Endothelial cell of umbilical vein (primary cell): ENCODE results near the gene PLA2G6. TPM values are rescaled to one million over a fixed set of nuclear protein-coding genes. Genes with fewer than 3 reads are reported as not detected.

ENCODE experiments used
- BruUV-seq: library from RNA; stranded (reverse); fragments of 400-500 nt; replicated peaks from 2 replicates; lab custom pipeline; 2021; lab: Mats Ljungman, UMichigan
- CTCF ChIA-PET: fragments of 300-600, 350-600 bp; sonication (Branson Sonifier 250); formaldehyde crosslinking; loops from one replicate; lab custom pipeline; 2021; ENCODE audit warnings: antibody characterized with exemption, inconsistent platforms; lab: Charles Lee
- POLR2A ChIA-PET: fragments of 300-600, 350-600 bp; sonication (Branson Sonifier 250); formaldehyde crosslinking; loops from one replicate; lab custom pipeline; 2021; ENCODE audit warnings: antibody characterized with exemption, inconsistent platforms; lab: Charles Lee
- DNase-seq: peaks from one replicate; pipeline ENCODE4 v3.0.0-alpha.2; 2011; ENCODE audit warnings: low read depth, low spot score
- FAIRE-seq: peaks from 2 replicates; lab custom pipeline; 2011; peaks lifted over from hg19 to GRCh38; lab: Jason Lieb, UNC
- H2AFZ ChIP-seq: 2 replicates; pipeline ENCODE4 v1.6.0; 2012; ENCODE audit warnings: low read depth, low read length, control low read depth, inconsistent platforms
- H3K27ac ChIP-seq: 2 replicates; pipeline ENCODE4 v1.5.1; 2011; ENCODE audit warnings: low read depth, mild to moderate bottlenecking, control low read depth, low read length, moderate library complexity; ENCODE audit not compliant: insufficient read depth
- H3K27me3 ChIP-seq, 2 experiments: 2 replicates each; pipeline versions ENCODE4 v1.6.0 to v1.6.1; 2011; ENCODE audit warnings: low read length in 2 of 2, mixed read lengths in 1 of 2; ENCODE audit not compliant: control insufficient read depth in 2 of 2, insufficient read depth in 2 of 2
- H3K36me3 ChIP-seq, 2 experiments: 2 replicates in 1 of 2; 3 replicates in 1 of 2; pipeline ENCODE4 v1.5.1; 2011; ENCODE audit warnings: low read length in 2 of 2, mild to moderate bottlenecking in 1 of 2, moderate library complexity in 1 of 2; ENCODE audit not compliant: control insufficient read depth in 2 of 2, insufficient read depth in 2 of 2; ENCODE audit errors: extremely low read depth in 1 of 2
- H3K4me1 ChIP-seq: 3 replicates; pipeline ENCODE4 v1.5.1; 2011; ENCODE audit warnings: mild to moderate bottlenecking, low read length; ENCODE audit not compliant: control insufficient read depth, insufficient read depth; ENCODE audit errors: extremely low read depth
- H3K4me2 ChIP-seq: 2 replicates; pipeline ENCODE4 v1.6.1; 2011; ENCODE audit warnings: low read length, control low read depth, mixed read lengths; ENCODE audit not compliant: insufficient read depth
- H3K4me3 ChIP-seq, 3 experiments: fragments of 200-600 bp in 1 of 3; sonication (generic), shearing (Covaris generic) in 1 of 3; replicated peaks in 1 of 3; 2 replicates each; pipeline ENCODE4 v1.5.1; 2011 to 2016; ENCODE audit warnings: control low read depth in 3 of 3, low read length in 3 of 3, mild to moderate bottlenecking in 2 of 3, inconsistent platforms in 1 of 3, low read depth in 1 of 3, moderate library complexity in 1 of 3; ENCODE audit not compliant: insufficient read depth in 1 of 3
- H3K79me2 ChIP-seq: 2 replicates; pipeline ENCODE4 v1.6.0; 2012; ENCODE audit warnings: low read length, inconsistent platforms; ENCODE audit not compliant: control insufficient read depth, insufficient read depth
- H3K9ac ChIP-seq: replicated peaks from 2 replicates; pipeline ENCODE3; 2011; ENCODE audit warnings: low read length, control low read depth; ENCODE audit not compliant: insufficient read depth; ENCODE audit errors: extremely low read depth
- H3K9me1 ChIP-seq: replicated peaks from 3 replicates; pipeline ENCODE4 v1.6.0; 2011; ENCODE audit warnings: mild to moderate bottlenecking, low read length; ENCODE audit not compliant: control insufficient read depth, insufficient read depth; ENCODE audit errors: extremely low read depth
- H3K9me3 ChIP-seq: replicated peaks from 2 replicates; pipeline ENCODE4 v1.5.1; 2012; ENCODE audit warnings: low read length, inconsistent platforms; ENCODE audit not compliant: control insufficient read depth, insufficient read depth
- H4K20me1 ChIP-seq: replicated peaks from 2 replicates; pipeline ENCODE3; 2011; ENCODE audit warnings: mild to moderate bottlenecking, low read length; ENCODE audit not compliant: control insufficient read depth, insufficient read depth; ENCODE audit errors: extremely low read depth
- CTCF ChIP-seq, 2 donors: IDR thresholded peaks; 1 replicate in 1 of 2; 2 replicates in 1 of 2; pipeline ENCODE4 v1.5.1; 2011; ENCODE audit warnings: low read length in 2 of 2, mild to moderate bottlenecking in 2 of 2, moderate library complexity in 2 of 2, control low read depth in 1 of 2, inconsistent platforms in 1 of 2, low read depth in 1 of 2; ENCODE audit not compliant: insufficient read depth in 1 of 2; ENCODE audit errors: extremely low read depth in 1 of 2
- EZH2 ChIP-seq: IDR thresholded peaks from 2 replicates; pipeline ENCODE4 v1.6.1; 2012; ENCODE audit warnings: borderline replicate concordance, low read depth, mild to moderate bottlenecking, moderate library complexity, low read length, inconsistent platforms; ENCODE audit not compliant: severe bottlenecking
- FOS ChIP-seq: IDR thresholded peaks from 2 replicates; pipeline ENCODE4 v1.6.1; 2011; ENCODE audit warnings: mild to moderate bottlenecking, low read length, moderate library complexity, borderline replicate concordance; ENCODE audit not compliant: insufficient read depth
- GATA2 ChIP-seq: IDR thresholded peaks from 2 replicates; pipeline ENCODE4 v1.7.0; 2011; ENCODE audit warnings: low read depth, mild to moderate bottlenecking, moderate library complexity, mixed read lengths, low read length; ENCODE audit not compliant: insufficient read length, insufficient read depth
- JUN ChIP-seq: IDR thresholded peaks from 2 replicates; pipeline ENCODE4 v1.6.1; 2011; ENCODE audit warnings: borderline replicate concordance, low read depth; ENCODE audit not compliant: insufficient read length, insufficient read depth
- MYC ChIP-seq: IDR thresholded peaks from one replicate; pipeline ENCODE4 v1.6.1; 2011; ENCODE audit warnings: mild to moderate bottlenecking, low read depth, low read length
- POLR2A ChIP-seq: IDR thresholded peaks from 2 replicates; pipeline ENCODE4 v1.6.1; 2012; ENCODE audit warnings: low read depth, mild to moderate bottlenecking, control low read depth, low read length
- POLR2AphosphoS5 ChIP-seq: IDR thresholded peaks from 2 replicates; pipeline ENCODE4 v1.6.1; 2012; ENCODE audit warnings: low read depth, mild to moderate bottlenecking, control low read depth, low read length, moderate library complexity; ENCODE audit not compliant: insufficient read depth
- dilution Hi-C: fragments of 300-500 bp; cut with MboI; formaldehyde crosslinking; loops from one replicate; pipeline ENCODE4 v1.15.0; 2019; ENCODE audit warnings: low sequenced_read_pairs; ENCODE audit not compliant: extremely low pct_ligation_motif_present
- intact Hi-C: fragments of 100-400 bp; cut with micrococcal nuclease; formaldehyde crosslinking; loops from one replicate; pipeline ENCODE4 v1.10.0; 2022
- polyA plus RNA-seq, 4 experiments: library from polyadenylated mRNA; depleted of rRNA in 3 of 4; stranded (reverse) in 3 of 4; unstranded in 1 of 4; fragments of >200 nt; gene quantifications; 2 replicates each; pipeline versions ENCODE4 v1.2.1 to v1.2.3, GENCODE V29; 2011 to 2012; ENCODE audit warnings: missing spikeins in 1 of 4
- total RNA-seq: library from RNA; stranded (reverse); gene quantifications from 2 replicates; pipeline ENCODE4 v1.2.3, GENCODE V29; 2021
- TF ChIP-seq, protein P1 (sequence below): IDR thresholded peaks from 2 replicates; pipeline ENCODE4 v1.6.1; 2011; ENCODE audit not compliant: insufficient read depth, insufficient read length

PLA2G6 gene
- total and polyA plus RNA-seq, 2 donors (not counting 3 experiments of a cell fraction or from before 2014, with no cell fraction given) = 6.6 to 10.3 TPM

DNA sequence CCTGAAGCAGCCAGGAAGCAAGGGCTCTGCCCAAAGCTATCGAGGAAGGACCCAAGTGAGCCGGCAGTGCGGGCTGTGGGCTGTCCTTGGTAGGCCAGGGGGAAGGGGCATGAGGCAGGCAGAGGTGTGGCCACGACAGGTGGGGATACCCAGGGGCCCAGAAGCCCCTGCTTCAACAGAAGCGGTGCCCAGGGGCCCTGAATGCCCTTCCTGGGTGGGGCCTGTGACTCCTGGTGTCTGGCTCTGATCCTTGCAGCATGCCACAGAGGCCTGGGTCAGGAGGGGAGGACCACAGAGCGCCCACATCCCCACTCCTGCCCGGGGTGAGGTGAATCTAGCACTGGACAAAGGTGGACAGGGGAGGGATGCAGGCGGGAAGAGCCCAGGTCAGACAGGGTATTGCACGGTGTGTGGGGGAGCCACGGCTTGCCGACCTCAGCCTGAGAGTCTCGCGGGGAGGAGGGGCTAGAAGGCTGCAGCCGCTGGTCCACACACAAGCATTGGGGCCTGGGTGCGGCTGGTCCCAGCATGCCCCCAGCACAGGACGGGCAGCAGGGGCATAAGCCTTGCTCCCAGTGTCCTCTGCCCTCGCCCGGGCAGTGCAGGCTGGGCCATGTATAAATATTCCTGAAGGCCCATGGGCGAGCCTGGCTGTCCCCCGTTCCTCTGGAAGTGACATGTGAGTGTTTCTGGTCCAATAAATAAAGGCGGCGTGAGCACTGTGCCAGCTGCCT, 39.2 kb upstream of the PLA2G6 start:
- Histone ChIP-seq H2AFZ (no peak overlapping the region), H3K27ac (peak overlapping the region; percentile 98), H3K9me1 (no peaks in the 10 kb centered on the region), H3K4me1 (peaks cover 40% of the 10 kb centered on the region), H4K20me1 (no peaks in the 10 kb centered on the region), H3K9ac (no peak overlapping the region), H3K79me2 (no peaks in the 10 kb centered on the region), H3K9me3 (no peaks in the 10 kb centered on the region), H3K36me3 (peaks cover 4 to 29% of the 10 kb centered on the region in 2 experiments), H3K4me3 (no peak overlapping the region), H3K27me3 (no peaks in the 10 kb centered on the region), H3K4me2 (no peak overlapping the region)
- no TSS peak for BruUV-seq
- DNase-seq = no peak
- no peak for TF ChIP-seq MYC
- no peak for TF ChIP-seq POLR2AphosphoS5
- TF ChIP-seq, protein P1, sequence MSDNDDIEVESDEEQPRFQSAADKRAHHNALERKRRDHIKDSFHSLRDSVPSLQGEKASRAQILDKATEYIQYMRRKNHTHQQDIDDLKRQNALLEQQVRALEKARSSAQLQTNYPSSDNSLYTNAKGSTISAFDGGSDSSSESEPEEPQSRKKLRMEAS = no peak
- TF ChIP-seq FOS = no peak
- TF ChIP-seq GATA2 = no peak
- TF ChIP-seq POLR2A = no peak
- no peak for TF ChIP-seq JUN
- TF ChIP-seq CTCF (IDR thresholded peaks at IDR 0.05; ENCODE audit: extremely low read depth in 1 of 2, insufficient read depth in 1 of 2, low read depth in 1 of 2, low read length in 2 of 2) = no peak
- TF ChIP-seq EZH2 = no peak
- dilution Hi-C loops = no loop called here
- CTCF ChIA-PET = interaction anchor here (0.7 to 5.6 kb wide), 5 partner anchors 9 to 120 kb away, joined by 3 to 44 read pairs (median 4); no protein-coding TSS in a partner anchor
- POLR2A ChIA-PET = interaction anchor here (0.6 to 1.5 kb wide), 2 partner anchors 19 to 37 kb away, joined by 4 read pairs; partner anchors contain the start of gene MAFF
- FAIRE-seq = no peak
- intact Hi-C loops = no loop called here
